ENCODE data around the gene NUP98.
A peak's percentile ranks its signal among the peaks of the same experiment; 100 is the strongest.

Gene NUP98

DNA sequence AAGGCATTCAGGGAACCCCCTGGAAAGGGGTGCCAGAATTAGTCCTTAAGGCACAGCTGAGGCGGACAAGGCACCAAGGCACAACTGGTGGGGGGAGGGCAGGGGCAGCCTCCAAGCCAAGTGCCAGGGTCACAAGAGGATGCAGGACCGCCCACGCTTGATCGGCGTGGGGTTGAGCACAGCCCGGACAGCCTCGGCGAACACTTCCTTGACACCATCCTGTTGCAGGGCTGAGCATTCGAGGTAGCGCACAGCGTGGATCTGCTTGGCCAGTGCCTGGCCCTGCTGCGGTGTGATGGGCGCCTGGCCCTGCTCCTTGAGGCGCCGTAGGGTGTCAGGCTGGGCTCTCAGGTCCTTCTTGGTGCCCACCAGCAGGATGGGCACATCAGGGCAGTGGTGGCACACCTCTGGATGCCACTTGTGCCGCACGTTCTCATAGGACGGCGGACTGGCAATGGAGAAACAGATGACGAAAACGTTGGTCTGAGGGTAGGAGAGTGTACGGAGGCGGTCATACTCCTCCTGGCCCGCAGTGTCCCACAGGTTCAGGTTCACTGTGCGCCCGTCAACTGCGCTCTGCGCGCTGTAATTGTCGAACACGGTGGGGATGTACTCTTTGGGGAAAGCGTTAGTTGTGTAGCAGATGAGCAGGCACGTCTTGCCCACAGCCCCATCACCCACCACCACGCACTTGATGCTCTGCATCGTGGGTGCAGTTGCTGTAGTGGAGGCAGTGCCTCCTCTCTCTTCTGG, 30.3 kb upstream of the NUP98 start:
- DNase-seq (ENCODE audit: insufficient read length, low spot score) (no peak), FAIRE-seq (peak; percentile 9)
- TF ChIP-seq POLR2AphosphoS5 (IDR thresholded peaks at IDR 0.05; ENCODE audit: low read depth, low read length) = 0 out of 2 replicates have a peak, but pooled peaks have one; percentile 20
- no peak for TF ChIP-seq POLR2A (IDR thresholded peaks at IDR 0.05; ENCODE audit: low read depth, low read length)
- TF ChIP-seq SPI1 (IDR thresholded peaks at IDR 0.05; ENCODE audit: low read depth, low read length) = no peak

DNA sequence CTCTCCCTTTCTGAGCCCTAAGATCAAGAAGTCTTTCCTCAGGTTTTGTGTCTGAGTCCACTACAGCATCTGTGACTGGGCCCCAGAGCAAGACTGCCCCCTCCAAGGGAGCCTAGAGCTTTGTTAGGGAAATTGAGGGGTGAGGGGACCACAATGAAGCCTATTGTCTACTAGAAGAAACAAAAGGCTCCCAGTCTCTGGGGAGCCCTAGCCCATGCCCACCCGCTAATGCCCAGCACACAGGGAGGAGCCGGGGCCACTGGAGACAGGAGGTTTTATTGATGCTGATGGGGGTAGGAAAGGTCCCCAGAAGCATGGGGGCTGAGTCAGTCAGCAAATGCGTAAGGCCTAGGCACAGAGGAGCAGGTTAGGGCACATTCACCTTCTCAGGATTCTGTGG, 29.4 kb upstream of the NUP98 start:
- FAIRE-seq = no peak
- TF ChIP-seq POU2F2 (IDR thresholded peaks at IDR 0.05; ENCODE audit: low read depth, low read length) (no peak), TAF1 (IDR thresholded peaks at IDR 0.05; ENCODE audit: low read depth, low read length) (no peak), PAX5 (IDR thresholded peaks at IDR 0.05; ENCODE audit: insufficient read depth, low read length, severe bottlenecking) (no peak), POLR2A (IDR thresholded peaks at IDR 0.05; ENCODE audit: low read depth, low read length) (no peak)
- DNase-seq (ENCODE audit: insufficient read length, low spot score) = no peak

DNA sequence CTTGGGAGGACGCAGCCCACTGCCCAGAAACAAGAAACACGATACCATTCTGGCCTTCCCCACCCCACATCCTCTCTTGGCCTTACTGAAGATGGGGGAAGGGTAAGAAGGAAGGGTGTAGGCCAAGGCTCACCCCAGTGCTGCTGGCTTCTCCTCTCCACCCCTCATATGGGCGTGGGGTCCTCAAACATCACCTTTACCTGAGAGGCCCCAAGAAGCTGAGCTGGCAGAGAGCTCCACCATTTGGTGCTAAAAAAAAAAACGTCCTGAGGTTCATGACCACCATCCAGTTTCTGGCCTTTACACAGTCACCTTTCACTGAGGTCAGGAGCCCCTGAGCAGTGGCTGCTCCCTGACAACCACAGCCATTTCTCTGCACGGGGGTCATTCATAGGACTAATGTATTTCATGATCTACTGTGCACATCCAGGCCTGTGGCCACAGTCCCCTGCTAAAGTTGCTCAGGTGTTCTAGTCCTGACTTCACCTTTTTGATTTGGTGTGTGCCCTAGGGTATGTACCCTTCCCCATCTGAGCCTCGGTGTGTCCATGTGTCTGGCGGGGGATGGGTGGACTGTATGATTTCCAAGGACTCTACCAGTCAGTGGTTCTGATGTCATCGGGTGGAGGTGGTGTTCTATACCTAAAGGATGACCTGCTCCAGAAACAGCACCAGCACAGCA, 28.3 kb upstream of the NUP98 start:
- DNase-seq (ENCODE audit: insufficient read length, low spot score) = no peak
- TF ChIP-seq SPI1 (IDR thresholded peaks at IDR 0.05; ENCODE audit: low read depth, low read length) (no peak), POLR2AphosphoS5 (IDR thresholded peaks at IDR 0.05; ENCODE audit: low read depth, low read length) (no peak; the same call in none of the 2 replicates), POU2F2 (IDR thresholded peaks at IDR 0.05; ENCODE audit: low read depth, low read length) (0 out of 2 replicates have a peak, but pooled peaks have one; percentile 3), PAX5 (IDR thresholded peaks at IDR 0.05; ENCODE audit: insufficient read depth, low read length, severe bottlenecking) (no peak), POLR2A (IDR thresholded peaks at IDR 0.05; ENCODE audit: low read depth, low read length) (peak; percentile 36), TAF1 (IDR thresholded peaks at IDR 0.05; ENCODE audit: low read depth, low read length) (no peak)
- no peak for FAIRE-seq

DNA sequence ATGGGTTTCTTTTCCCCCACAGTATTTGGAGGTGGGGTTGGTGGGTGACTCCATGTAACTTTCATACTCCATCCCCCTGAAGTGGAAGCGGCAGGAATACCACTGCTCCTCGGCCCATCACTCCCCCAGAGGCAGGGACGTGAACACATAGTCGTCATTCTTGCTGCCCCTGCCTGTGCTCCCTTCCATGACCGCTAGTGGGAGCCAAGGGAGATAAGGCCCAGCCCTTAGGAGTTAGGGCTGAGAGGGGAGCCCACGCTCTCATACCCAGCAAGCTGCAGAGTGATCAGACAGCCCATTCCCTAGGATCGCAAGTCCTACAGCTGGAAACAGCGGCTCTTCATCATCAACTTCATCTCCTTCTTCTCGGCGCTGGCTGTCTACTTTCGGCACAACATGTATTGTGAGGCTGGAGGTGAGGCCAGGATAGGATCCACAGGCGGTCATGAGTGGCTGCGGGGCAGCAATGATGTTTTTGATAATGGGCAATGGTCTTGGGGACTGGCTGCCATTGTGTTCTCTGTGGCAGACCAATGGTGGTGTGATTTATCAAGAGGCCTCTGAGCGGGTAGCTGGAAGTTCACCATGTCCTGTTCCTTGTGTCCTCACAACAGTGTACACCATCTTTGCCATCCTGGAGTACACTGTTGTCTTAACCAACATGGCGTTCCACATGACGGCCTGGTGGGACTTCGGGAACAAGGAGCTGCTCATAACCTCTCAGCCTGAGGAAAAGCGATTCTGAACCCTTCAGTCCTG, 27.5 kb upstream of the NUP98 start:
- no peak for TF ChIP-seq POU2F2 (IDR thresholded peaks at IDR 0.05; ENCODE audit: low read depth, low read length)
- 0 out of 2 replicates have a peak, but pooled peaks have one; percentile 10 for TF ChIP-seq POLR2AphosphoS5 (IDR thresholded peaks at IDR 0.05; ENCODE audit: low read depth, low read length)
- FAIRE-seq = peak; percentile 95
- DNase-seq (ENCODE audit: insufficient read length, low spot score) = peak; percentile 89

DNA sequence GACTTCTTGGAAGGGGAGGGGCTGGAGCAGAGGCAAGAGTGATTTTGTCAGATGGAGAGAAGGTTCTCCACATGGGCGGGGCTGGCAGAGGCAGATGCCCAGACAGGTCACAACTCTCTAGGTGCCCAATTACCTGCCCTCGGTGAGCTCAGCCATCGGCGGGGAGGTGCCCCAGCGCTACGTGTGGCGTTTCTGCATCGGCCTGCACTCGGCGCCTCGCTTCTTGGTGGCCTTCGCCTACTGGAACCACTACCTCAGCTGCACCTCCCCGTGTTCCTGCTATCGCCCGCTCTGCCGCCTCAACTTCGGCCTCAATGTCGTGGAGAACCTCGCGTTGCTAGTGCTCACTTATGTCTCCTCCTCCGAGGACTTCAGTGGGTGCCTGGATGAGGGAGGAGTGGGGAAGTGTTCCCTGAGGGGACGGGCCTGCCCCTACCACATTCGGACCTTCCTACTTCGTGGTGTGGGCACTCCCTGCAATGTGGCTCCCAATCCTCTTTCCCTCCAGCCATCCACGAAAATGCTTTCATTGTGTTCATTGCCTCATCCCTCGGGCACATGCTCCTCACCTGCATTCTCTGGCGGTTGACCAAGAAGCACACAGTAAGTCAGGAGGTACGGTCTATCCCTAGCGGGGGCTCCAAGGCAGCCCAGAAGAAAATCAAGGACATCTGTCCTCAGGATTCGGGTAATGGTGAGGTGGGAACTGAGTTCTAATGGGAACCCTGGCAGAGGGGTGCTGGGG, 26.6 kb upstream of the NUP98 start:
- TF ChIP-seq SPI1 (IDR thresholded peaks at IDR 0.05; ENCODE audit: low read depth, low read length) = no peak
- TF ChIP-seq POLR2AphosphoS5 (IDR thresholded peaks at IDR 0.05; ENCODE audit: low read depth, low read length) = no peak
- no peak for TF ChIP-seq POU2F2 (IDR thresholded peaks at IDR 0.05; ENCODE audit: low read depth, low read length)
- TF ChIP-seq PAX5 (IDR thresholded peaks at IDR 0.05; ENCODE audit: insufficient read depth, low read length, severe bottlenecking) = no peak
- TF ChIP-seq TAF1 (IDR thresholded peaks at IDR 0.05; ENCODE audit: low read depth, low read length) = no peak
- TF ChIP-seq POLR2A (IDR thresholded peaks at IDR 0.05; ENCODE audit: low read depth, low read length) = no peak
- DNase-seq (ENCODE audit: insufficient read length, low spot score) (no peak), FAIRE-seq (no peak)

DNA sequence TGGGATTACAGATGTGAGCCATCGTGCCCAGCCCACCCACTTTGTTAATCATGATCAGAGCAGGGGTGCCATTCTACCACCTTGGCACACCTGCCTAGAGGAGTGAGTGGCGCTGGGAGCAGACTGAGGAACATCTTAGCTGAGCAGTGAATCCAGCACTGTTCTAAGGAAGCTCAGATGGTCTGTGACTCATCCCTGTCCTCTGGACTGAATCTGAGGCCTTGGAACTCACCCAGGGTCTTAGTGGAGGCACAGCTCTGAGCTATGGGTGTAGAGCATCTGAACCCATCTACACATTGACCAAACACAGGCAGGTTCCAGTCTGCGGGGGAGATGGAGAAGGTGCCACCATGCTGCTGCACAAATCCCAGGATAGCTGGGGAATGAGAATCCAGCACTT, 25.9 kb upstream of the NUP98 start:
- DNase-seq (ENCODE audit: insufficient read length, low spot score) (no peak), FAIRE-seq (no peak)
- no peak for TF ChIP-seq POU2F2 (IDR thresholded peaks at IDR 0.05; ENCODE audit: low read depth, low read length)

DNA sequence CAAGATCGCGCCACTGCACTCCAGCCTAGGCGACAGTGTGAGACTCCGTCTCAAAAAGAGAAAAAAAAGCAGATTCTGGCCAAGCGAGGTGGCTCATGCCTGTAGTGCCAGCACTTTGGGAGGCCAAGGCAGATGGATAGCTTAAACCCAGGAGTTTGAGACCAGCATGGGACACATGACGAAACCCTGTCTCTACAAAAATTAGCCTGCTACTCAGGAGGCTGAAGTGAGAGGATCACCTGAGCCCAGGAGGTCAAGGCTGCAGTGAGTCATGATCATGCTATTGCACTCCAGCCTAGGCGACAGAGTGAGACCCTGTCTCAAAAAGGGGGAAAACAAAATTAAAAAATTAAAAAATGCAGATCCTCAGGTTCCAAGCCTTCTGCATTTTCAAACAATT, 25.0 kb upstream of the NUP98 start:
- FAIRE-seq = no peak
- TF ChIP-seq POLR2A (IDR thresholded peaks at IDR 0.05; ENCODE audit: low read depth, low read length) (no peak), POLR2AphosphoS5 (IDR thresholded peaks at IDR 0.05; ENCODE audit: low read depth, low read length) (no peak), PAX5 (IDR thresholded peaks at IDR 0.05; ENCODE audit: insufficient read depth, low read length, severe bottlenecking) (no peak), POU2F2 (IDR thresholded peaks at IDR 0.05; ENCODE audit: low read depth, low read length) (no peak), TAF1 (IDR thresholded peaks at IDR 0.05; ENCODE audit: low read depth, low read length) (no peak), SPI1 (IDR thresholded peaks at IDR 0.05; ENCODE audit: low read depth, low read length) (no peak)
- DNase-seq (ENCODE audit: insufficient read length, low spot score) = no peak

DNA sequence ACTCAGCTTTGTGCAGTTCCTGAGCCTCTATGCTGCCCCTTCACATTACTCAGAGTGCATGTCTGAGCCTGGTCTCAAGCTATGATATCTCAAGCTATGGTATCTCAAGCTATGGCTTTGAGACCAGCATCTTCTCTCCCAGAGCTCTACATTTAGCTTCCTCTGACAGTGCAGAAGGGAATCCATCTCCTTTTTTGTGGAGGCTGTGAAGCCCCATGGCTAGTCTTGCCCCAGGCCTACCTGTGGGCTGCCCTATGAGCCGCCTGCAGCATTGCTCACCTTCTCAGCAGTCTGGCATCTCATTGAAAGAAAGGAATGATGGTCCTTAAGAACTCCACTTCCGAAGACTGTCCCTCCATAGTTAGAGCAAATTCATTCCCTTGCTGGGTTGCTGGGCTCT, 23.6 kb upstream of the NUP98 start:
- TF ChIP-seq TAF1 (IDR thresholded peaks at IDR 0.05; ENCODE audit: low read depth, low read length) (no peak), POU2F2 (IDR thresholded peaks at IDR 0.05; ENCODE audit: low read depth, low read length) (no peak), PAX5 (IDR thresholded peaks at IDR 0.05; ENCODE audit: insufficient read depth, low read length, severe bottlenecking) (no peak), POLR2A (IDR thresholded peaks at IDR 0.05; ENCODE audit: low read depth, low read length) (no peak), POLR2AphosphoS5 (IDR thresholded peaks at IDR 0.05; ENCODE audit: low read depth, low read length) (no peak), SPI1 (IDR thresholded peaks at IDR 0.05; ENCODE audit: low read depth, low read length) (no peak)
- FAIRE-seq = no peak
- no peak for DNase-seq (ENCODE audit: insufficient read length, low spot score)

DNA sequence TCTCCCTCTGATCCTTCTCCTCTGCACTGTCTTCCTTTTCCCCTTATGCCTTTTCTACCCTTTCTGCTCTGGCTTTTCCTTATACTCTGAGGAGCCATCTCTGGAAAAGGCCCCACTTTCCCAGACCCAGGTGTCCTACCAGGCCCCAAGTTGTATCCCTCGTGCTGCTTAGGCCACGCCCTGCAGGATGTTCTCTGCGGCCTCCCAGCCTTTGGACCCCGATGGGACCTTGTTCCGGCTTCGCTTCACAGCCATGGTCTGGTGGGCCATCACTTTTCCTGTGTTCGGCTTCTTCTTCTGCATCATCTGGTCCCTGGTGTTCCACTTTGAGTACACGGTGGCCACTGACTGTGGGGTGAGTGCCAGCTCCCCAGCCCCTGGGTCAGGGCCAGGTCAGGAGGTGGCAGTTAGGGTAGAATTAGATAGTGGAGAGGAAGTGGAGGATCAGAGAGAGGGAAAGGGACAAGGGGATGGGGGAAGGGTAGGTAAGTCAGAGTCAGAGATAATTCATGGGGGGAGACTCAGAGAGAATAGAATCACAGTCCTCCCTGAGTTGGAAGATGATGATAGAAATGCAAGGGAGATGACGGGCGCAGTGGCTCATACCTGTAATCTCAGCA, 19.9 kb upstream of the NUP98 start:
- TF ChIP-seq POU2F2 (IDR thresholded peaks at IDR 0.05; ENCODE audit: low read depth, low read length) = no peak
- no peak for TF ChIP-seq SPI1 (IDR thresholded peaks at IDR 0.05; ENCODE audit: low read depth, low read length)
- no peak for TF ChIP-seq POLR2AphosphoS5 (IDR thresholded peaks at IDR 0.05; ENCODE audit: low read depth, low read length)
- TF ChIP-seq PAX5 (IDR thresholded peaks at IDR 0.05; ENCODE audit: insufficient read depth, low read length, severe bottlenecking) = no peak
- no peak for TF ChIP-seq TAF1 (IDR thresholded peaks at IDR 0.05; ENCODE audit: low read depth, low read length)
- no peak for TF ChIP-seq POLR2A (IDR thresholded peaks at IDR 0.05; ENCODE audit: low read depth, low read length)
- FAIRE-seq = no peak
- no peak for DNase-seq (ENCODE audit: insufficient read length, low spot score)

All from GM12891 (cell line).